GM21529 (cell line): ENCODE data around the gene CBLC.

Experiments
- ATAC-seq: cut with Tn5 transposase; IDR thresholded peaks from one replicate; pipeline ENCODE4 v1.9.1; 2021; ENCODE audit not compliant: unreplicated experiment

CBLC gene

GRCh38 chr19:44795398-44795987 is 17.8 kb downstream of the CBLC start:
- no peak for ATAC-seq

GRCh38 chr19:44796701-44797115 is 19.0 kb downstream of the CBLC start:
- no peak for ATAC-seq

- ATAC-seq: no peak
Observed at GRCh38 chr19:44799627-44800346, 22.1 kb downstream of the CBLC start.

GRCh38 chr19:44800461-44800860 is 22.8 kb downstream of the CBLC start:
- peak; percentile 58 for ATAC-seq

GRCh38 chr19:44803442-44804428 is 26.0 kb downstream of the CBLC start:
- no peak for ATAC-seq

- ATAC-seq: no peak
Observed at GRCh38 chr19:44806291-44806690, 28.6 kb downstream of the CBLC start.

- no peak for ATAC-seq
Observed at GRCh38 chr19:44807162-44807561, 29.5 kb downstream of the CBLC start.

GRCh38 chr19:44807652-44808462 is 30.2 kb downstream of the CBLC start:
- no peak for ATAC-seq

- no peak for ATAC-seq
Observed at GRCh38 chr19:44808463-44809371, 31.0 kb downstream of the CBLC start, which contains the start of gene BCAM. Gene BCAM (plus strand): TSS chr19:44809103. CDS start chr19:44809125, 22 bp downstream.

- ATAC-seq: no peak
Observed at GRCh38 chr19:44809577-44810233, 32.0 kb downstream of the CBLC start.

- no peak for ATAC-seq
Observed at GRCh38 chr19:44810234-44811121, 32.8 kb downstream of the CBLC start.

GRCh38 chr19:44811122-44811419 is 33.4 kb downstream of the CBLC start:
- no peak for ATAC-seq

- ATAC-seq: no peak
Observed at GRCh38 chr19:44812142-44812718, 34.5 kb downstream of the CBLC start.

GRCh38 chr19:44813070-44813840 is 35.6 kb downstream of the CBLC start:
- no peak for ATAC-seq

GRCh38 chr19:44813841-44814470 is 36.3 kb downstream of the CBLC start:
- ATAC-seq: no peak

GRCh38 chr19:44814517-44814916 is 36.8 kb downstream of the CBLC start:
- ATAC-seq: no peak

GRCh38 chr19:44816301-44816700 is 38.6 kb downstream of the CBLC start:
- no peak for ATAC-seq
